ENCODE measurements around the gene SMPD3.

SMPD3 gene

DNA sequence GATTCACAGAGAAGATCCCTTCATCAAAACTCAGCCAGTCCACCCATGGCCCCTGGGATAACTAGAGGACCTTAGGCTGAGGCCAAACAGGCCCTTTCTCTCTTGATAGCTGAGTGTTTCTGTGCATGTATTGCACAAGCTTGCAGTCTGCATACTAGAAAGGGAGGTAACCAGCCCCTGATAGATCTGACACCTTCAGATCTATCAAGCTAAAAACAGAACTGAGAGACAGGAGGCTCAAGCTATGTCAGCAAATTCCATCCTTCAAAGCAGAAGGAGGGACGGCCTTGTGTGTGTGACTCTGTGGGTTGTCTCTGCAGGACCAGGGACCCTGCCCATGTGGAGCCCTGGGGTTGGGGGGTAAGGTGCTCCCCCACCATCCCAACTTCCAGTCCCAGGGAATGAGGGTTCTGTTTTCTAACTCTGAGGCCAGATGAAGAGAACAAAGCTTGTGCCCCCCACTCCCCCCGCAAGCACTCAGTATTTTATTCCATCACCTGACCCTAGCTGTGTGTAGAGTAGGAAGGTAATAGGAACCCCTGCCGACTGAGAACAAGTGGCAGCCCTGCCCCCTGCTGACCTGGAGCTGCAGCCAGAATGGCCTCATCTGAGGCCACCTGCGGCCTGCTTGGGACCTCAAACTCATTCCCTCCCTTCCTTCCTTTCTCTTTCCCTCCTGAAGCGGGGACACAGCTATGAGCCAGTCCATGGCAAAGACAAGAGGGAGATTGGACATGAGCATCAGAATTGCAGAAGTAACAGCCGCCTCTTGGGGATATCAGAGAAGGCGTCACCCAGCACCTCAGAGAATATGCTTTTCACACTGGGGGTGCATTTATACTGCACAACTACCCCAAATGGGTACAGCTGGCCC lies 63.8 kb downstream of the SMPD3 start:
- DNase-seq (ENCODE audit: low read depth in 4 of 4, low spot score in 1 of 4) = no peak

DNA sequence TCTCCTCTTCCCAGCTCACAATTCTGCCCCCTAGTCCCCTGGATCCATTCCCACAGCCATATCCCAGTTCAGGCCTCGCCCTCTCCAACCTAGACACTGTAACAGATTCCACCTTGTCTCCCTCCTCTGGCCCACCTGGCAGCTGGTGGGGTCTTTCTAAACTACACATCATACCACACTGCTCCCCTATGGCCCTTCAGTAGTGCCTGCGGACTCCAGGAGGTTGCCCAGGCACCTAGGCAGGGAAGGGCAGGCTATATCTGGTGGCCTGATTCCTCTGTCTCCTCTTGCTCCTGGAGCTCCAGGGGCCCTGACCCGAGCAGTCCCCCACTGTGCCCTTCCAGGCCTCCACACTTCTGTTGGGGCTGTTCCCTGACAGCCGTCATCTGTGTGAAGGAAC lies 64.5 kb downstream of the SMPD3 start:
- DNase-seq (ENCODE audit: low read depth in 4 of 4, low spot score in 1 of 4) = no peak

DNA sequence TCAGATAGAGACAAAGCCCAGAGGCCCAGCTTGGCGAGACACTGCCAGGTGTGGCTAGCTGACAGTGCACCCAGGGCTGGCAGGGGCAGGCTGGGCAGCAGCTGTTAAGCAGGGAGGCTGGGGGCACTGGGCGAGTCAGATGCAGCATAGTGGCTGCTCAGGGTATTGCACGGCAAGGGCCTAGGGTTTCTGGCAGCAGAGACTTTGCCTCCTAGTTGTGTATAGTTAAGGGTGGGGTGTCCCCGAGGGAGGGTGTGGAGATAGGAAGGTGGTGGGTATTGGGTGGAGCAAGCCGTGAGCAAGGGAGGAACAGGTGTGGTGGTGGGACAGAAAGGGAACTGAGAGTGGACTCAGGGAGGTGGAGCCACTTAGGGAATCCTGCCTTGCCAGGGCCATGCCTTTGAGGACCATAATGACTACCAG lies 66.0 kb downstream of the SMPD3 start:
- DNase-seq (ENCODE audit: low read depth in 4 of 4, low spot score in 1 of 4) = no peak

DNA sequence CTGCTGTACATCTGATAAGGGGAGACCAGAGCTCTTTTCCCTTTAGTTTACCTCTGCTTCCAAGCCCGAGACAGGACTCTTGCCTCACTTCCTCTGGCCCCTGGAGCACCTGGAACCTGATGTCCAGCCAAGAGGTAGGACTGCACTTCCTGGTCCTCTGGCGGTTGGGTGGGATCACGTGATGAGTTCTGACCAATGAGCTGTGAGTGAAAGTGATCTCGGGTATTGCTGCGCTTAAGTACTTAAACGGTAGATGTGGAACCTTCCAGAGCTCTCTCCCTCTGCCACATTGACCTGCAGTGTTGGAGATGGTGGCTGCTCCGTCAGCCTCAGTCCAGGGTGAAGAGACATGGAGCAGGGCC lies 67.0 kb downstream of the SMPD3 start:
- no peak for DNase-seq (ENCODE audit: low read depth in 4 of 4, low spot score in 1 of 4)

DNA sequence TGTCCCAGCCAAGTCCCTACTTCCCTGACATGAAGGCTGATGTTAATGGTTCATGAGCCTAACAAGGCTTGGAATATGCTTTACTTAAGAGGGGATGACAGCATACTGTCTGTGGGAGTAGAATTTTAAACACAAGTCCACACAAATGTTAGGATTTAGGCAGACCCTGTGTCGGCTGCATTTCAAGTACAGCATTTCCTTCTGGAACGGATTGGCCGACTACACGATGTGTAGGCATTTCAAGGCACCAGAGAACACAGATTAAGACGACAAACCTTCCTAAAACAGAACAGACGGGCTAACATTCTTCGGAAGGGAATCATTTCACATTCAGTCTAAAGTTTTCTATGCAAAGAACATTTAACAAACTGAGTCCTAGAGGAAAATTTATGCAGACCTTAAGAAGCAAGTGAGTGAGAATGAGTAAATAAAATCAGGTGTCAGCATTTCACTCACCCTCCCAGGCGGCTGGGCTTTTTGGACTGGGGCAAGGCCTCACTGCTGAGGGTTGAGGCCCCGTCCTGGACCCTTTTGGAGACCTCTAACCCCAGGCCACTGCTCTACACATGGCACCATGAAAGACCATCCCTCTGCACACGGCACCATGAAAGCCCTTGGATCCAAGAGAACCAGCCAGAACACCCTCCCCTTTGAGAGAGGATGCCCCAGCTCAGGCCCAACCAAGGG lies 67.5 kb downstream of the SMPD3 start:
- DNase-seq (ENCODE audit: low read depth in 4 of 4, low spot score in 1 of 4) = no peak

DNA sequence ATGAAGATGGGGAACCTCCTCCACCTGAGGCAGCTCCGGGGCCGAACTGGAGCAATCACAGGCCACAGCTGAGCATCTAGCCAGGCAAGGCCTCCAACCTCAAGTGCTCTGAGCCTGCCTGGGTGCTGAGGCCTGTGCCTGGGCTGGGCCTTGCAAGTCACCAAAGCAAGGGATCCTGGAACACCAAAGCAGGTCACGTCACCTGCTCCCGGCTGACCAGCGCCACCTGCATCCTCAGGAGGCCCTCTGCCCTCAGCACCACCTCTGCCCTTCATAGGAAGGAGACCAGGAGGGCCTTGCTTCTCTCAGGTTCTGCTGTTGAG lies 68.0 kb downstream of the SMPD3 start:
- DNase-seq (ENCODE audit: low read depth in 4 of 4, low spot score in 1 of 4) = no peak

DNA sequence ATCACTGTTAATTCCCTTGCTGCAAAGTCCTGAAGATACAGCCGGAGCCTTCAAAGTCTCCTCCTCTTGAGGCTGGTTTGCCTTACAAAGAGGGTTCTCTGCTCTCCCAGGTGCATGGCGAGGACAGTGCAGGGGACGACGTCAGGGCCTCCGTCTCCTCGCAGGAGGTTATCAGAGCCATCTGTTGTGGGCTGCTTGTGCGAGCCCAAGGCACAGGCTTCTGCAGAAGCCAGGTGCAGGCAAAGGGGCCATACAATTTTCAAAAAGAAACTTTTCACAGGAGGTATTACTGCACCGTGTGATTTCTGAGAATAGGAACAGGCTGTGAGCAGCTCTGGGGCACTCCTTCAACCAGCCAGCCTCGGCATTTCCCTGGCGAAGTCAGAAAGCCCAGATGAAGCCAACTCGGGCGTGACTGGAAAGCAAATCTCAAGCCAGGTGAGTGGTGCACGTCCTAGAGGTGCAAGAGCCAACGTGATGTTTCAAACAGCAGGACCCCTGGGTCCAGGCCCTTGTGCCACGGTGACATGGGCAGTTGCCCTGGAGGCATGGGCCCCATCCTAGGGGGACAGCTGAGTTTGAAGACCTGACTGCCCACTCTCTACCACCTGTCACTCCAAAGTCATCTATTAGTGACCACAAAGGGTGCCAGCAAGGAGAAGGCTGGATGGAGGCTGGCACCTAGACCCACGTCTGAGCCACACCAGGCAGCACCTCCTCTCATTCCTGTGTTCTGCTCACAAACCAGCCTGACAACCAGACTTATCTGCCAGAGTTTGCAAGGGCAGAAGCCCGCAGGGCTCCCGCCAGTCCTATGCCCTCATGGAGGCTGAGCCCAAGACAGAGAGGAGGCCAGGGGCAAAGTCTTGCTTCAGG lies 68.6 kb downstream of the SMPD3 start:
- no peak for DNase-seq (ENCODE audit: low read depth in 4 of 4, low spot score in 1 of 4)

DNA sequence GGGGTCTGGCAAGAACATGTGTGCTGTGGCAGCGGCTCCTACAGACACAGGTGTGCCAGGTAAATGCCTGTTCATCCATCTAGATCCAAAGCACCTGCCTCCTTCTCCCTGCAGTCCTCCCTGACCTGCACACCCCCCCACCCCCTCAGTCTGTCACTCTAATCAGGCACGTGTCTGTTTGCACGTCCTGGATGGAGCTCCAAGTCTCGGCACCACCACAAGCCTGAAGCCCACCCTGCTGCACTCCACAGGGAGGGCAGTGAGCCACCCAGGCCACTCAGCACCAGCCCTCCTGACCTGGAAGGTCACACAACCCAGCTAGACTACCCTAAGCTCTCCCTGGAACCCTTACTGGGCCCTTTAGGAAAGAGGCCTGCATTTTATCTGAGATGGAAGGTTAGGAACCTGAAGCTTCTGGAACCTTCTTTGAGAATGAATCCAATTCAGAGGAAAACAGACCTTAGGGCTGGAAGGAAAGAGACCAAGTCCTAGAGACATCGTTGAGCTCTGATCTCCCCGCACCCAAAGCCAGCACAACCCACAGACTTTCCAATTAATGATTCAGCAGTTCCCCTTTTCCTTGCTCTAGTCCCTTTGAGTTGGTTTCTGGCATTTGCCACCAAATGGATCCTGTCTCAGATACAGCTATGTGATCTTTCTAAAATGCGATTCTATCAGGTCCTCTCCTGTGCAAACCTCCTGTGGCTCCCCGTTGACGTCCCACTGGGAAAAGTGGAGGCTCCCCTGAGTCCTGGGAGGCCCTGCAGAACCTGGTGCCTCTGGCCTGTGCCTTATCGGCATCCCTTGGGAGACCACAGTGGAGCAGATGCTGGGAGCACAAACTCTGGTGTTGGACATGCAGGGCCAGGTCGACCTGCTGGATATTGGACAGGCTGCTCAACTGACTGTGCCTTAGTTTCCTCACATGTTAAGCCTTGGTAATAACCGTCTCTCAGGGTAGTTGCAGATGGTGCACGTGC lies 69.6 kb downstream of the SMPD3 start:
- DNase-seq (ENCODE audit: low read depth in 4 of 4, low spot score in 1 of 4) = no peak

DNA sequence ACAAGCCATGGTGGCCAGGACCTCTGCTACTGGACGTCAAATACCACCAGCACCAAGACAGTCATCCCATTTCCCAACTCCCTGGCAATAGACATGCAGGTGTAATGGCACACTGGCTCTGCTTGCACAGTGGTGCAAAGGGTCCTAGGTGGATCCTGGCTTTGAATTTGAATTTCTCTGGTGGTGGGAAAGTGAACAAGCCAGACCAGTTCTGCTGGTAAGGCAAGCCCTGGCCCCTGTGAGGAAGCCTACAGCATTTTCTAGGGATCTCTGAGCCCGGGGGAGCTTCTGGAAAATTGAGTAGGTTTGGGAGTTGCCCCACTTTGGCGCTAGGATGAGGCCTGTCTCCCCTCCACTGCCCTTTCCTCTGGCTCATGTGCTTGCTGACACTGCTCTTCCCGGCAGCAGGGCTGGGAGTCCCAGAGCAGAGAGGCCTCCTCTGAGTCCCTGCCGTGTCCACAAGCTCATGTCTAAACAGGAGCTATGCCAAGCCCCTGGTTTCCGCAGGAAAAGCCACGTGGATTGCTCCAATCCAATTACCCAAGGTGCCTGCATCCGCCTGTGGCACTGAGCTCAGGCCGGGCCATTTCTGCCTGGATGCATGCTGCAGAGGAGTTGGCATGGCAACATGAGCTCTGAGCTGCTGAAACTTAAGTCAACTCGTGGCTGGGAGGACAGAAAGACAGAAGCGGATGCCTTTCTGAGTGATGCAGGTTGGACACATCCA lies 70.5 kb downstream of the SMPD3 start:
- DNase-seq (ENCODE audit: low read depth in 4 of 4, low spot score in 1 of 4) = no peak

DNA sequence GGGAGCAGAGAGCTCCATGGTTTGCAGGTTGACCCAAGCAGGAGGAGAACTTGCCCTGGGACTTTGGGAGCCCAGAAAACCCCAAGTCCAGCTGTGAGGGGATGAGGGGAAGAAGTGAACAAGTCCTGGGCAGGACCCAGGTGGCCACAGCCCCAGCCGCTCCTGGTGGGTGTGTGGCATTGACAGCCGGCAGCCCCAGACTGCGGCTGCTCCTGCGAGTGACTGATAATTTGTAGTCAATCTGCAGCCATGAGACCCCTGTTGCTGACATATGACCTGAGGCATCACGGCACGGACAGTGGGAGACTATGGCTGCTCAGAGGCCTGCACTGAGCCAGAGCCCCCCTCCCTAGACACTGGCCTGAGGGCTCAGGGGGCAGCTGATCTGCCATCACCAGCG lies 71.1 kb downstream of the SMPD3 start:
- no peak for DNase-seq (ENCODE audit: low read depth in 4 of 4, low spot score in 1 of 4)

DNA sequence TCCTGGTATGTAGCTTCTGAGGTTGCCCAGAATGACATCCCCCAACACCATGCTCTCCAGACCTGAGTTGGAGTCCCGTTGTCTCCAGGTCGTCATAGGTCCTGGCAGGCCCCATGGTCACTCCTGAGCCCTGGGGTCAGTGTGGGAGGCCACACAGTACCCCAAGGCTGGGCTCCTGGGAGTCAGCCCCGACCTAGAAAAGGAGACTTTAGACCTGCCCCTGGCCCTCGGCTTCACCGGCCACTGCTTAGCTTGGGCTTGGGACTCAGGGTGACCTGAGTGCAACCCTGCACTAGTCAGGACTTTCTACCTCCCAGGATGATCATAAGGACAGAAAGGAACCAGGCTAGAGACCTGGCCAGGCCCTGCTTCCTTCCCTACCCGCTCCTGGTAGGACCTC lies 71.7 kb downstream of the SMPD3 start:
- no peak for DNase-seq (ENCODE audit: low read depth in 4 of 4, low spot score in 1 of 4)

DNA sequence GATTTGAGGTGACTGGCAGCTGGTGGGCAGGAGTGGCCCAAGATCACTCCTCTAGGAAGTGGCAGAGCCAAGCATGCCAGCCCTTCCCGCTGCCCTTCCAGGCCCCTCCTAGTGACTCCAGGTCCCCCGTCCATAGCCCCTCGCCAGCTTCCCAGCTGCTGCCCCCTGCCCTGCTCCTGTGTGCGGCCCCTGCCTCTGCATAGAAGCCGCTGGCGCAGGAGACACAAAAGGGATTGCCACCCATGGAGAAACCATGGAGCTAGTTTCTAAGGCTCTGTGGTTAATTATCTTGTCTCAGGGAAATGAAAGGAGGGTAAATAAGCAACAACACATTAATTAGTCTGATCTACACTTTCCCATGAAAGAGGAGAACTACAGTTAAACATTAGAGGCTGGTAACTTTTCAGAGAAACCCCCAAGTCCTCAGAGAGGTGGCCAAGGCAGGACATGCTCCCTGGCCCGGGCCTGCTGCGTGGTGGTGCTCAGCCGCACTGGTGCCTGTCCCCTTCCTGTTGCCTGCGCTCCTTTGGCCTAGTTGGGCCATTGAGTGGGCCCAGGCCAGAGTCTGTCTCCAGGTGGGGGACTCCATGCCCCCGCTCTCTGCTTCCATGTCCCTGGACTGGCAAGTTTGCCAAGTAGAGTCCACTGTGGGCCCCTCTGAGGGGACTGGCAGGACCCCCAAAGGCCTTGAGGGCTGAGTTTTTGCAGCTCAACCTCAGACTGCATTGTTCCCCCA lies 72.3 kb downstream of the SMPD3 start:
- DNase-seq (ENCODE audit: low read depth in 4 of 4, low spot score in 1 of 4) = no peak

DNA sequence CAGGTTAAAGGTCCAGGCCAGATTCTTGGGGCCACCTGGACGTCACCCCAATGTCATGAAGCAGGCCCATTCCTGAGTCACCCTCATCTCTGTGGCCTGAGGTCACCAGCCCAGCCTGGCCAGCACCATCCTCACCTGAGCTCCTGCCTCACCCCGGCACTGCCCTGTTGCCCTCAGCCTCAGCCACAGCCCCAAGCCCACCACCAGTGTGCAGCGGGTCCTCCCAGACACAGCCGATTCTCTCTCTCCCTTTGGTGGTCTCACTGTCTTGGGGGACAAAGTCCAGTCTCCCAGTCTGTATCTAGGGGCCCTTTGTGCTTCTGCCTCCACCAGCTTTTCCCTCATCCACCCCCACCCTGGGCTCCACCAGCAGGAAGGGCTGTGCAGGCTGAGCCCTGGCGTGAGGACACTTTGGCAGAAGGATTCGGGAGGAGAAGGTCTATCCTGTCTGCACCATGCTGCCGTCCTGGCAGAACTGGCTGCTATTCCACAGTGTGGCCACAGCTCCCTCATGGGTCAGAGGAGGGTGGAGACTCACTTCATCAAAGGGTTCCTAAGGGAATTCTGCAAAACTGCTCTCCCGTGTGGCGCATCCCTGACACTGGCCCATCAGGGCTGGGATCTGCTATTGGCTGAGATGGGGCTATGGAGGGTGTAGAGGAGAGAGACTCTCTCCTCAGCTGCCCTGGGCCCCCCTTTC lies 73.2 kb downstream of the SMPD3 start:
- DNase-seq (ENCODE audit: low read depth in 4 of 4, low spot score in 1 of 4) = no peak

DNA sequence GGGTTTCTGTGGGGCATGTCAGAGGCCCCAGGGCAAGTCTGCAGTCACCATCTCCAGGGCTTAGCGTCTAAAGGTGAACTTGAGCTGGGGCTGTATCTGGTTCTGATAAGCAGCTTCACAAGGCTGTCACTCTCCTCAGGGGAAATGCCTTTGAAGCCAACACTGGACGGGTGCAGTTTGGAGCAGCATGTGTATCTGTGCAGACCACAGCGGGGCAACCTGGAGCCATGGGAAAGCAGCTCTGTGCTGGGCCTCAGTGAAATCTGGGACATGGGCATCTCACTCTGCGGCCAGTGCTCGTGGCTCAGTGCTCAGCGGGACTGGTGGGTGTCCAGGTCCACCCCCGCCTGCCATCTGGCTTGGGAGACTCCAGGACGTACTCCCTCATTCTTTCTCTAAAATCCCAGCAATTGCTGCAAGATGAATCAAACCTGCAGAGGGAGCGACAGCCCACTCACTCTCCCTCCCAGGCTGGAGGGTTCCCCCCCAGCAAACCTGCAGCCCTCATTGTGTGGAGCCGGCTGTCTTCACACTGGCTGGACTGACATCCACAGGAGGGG lies 74.0 kb downstream of the SMPD3 start:
- DNase-seq (ENCODE audit: low read depth in 4 of 4, low spot score in 1 of 4) = no peak

DNA sequence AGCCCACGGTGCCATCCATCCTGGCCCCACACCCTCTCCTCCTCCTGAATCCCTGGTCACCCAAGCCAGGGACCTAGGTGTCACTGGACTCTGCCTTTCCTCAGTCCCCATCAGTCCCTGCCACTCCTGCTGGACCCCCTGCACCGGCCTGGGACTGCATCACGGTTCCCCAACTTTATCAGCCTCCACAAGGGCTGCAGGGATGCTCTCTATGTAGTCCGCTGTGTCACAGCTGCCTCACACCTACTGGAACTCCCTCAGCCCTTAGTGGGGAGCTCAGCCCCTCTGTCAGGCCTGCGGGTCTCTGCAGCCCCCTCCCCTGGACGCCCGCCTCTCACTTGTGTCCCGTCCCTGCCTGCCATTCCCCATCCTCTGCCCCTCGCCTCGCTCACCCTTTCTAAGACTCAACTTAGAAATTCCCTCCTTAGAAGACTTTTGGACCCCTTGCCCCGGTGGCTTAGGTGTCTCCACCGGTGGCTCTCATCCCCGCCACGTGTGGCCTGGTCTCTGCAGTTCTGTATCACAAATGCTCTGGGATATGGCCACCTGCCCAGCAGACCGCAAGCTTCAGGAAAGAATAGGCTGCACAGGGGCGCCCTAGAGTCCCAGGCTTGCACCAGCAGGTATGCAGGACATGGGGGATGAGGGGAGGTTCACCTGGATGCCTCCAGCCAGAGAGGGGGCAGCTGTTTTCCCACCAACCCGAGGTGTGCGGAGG lies 74.6 kb downstream of the SMPD3 start:
- DNase-seq (ENCODE audit: low read depth in 4 of 4, low spot score in 1 of 4) = no peak

DNA sequence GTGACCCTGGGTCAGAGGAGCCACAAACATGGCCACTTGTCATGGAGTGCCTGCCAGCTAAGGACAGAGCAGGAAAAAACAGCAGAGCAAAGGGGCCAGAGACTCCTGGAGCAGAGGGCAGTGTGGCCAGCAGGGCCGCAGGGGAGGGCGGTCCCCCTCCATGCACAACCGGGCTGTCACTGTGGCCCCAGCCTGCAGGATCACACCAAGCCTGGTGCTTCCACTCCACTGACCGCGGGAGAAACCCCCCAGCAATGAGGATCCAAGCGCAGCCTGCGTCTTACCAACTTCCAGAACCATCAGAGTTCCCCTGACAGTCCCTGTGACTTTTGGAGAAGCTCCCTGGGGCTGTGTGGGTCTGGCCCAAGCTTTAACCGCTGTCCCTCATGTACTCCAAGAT lies 75.5 kb downstream of the SMPD3 start:
- no peak for DNase-seq (ENCODE audit: low read depth in 4 of 4, low spot score in 1 of 4)

DNA sequence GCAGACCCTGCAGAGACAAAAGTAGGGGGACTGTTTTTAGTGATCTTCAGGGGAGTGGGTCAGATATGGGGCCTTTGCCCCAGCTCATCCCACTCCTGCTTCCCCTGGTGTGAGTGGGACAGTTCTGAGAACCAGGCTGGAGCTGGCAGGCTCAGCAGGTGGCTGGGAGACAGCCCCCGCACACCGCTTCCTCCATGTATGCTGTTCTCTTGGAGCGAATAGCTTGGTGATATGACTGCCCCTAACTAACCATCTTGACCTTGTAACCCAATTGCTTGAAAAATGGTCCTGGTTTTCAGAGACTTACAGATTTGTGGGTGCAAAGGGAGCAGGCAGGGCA lies 76.0 kb downstream of the SMPD3 start:
- DNase-seq (ENCODE audit: low read depth in 4 of 4, low spot score in 1 of 4) = no peak

All from stimulated activated CD4-positive, alpha-beta T cell treated with anti-CD3 and anti-CD28 coated beads, Interleukin-1b, Interleukin-23, amount 100 ng/mL, for 24 hours (primary cell).